H9 (cell line): ENCODE measurements around the gene ZNF622. TPM values are rescaled to one million over a fixed set of nuclear protein-coding genes. Genes with fewer than 3 reads are reported as not detected.

Source experiments
- DNase-seq: peaks from one replicate; pipeline ENCODE4 v3.0.0-alpha.2; 2017
- H2AFZ ChIP-seq: one replicate; pipeline ENCODE4 v1.6.1; 2013; ENCODE audit warnings: mild to moderate bottlenecking, low read length, control low read depth, moderate library complexity
- H2AK5ac ChIP-seq: 2 replicates; pipeline ENCODE4 v1.6.1; 2013; ENCODE audit warnings: low read length, control low read depth, mixed read lengths; ENCODE audit not compliant: insufficient read length
- H2BK120ac ChIP-seq: one replicate; pipeline ENCODE4 v1.6.1; 2013; ENCODE audit warnings: low read depth, mild to moderate bottlenecking, low read length, control low read depth, inconsistent platforms; ENCODE audit not compliant: poor library complexity, severe bottlenecking
- H2BK12ac ChIP-seq: 2 replicates; pipeline ENCODE4 v1.6.1; 2013; ENCODE audit warnings: low read length, control low read depth, mixed read lengths, low read depth; ENCODE audit not compliant: insufficient read length
- H2BK15ac ChIP-seq: 2 replicates; pipeline ENCODE4 v1.6.1; 2013; ENCODE audit warnings: low read depth, low read length, control low read depth
- H2BK20ac ChIP-seq: one replicate; pipeline ENCODE4 v1.6.1; 2013; ENCODE audit warnings: low read depth, mild to moderate bottlenecking, low read length, control low read depth, inconsistent platforms; ENCODE audit not compliant: poor library complexity, severe bottlenecking
- H2BK5ac ChIP-seq: 2 replicates; pipeline ENCODE4 v1.6.1; 2013; ENCODE audit warnings: low read length, control low read depth, mixed read lengths; ENCODE audit not compliant: insufficient read length
- H3K14ac ChIP-seq: 2 replicates; pipeline ENCODE4 v1.6.1; 2013; ENCODE audit warnings: low read length, control low read depth; ENCODE audit not compliant: insufficient read depth
- H3K18ac ChIP-seq: 2 replicates; pipeline ENCODE4 v1.6.1; 2013; ENCODE audit warnings: low read depth, mild to moderate bottlenecking, mixed read lengths, low read length, control low read depth; ENCODE audit not compliant: insufficient read length
- H3K23ac ChIP-seq: 2 replicates; pipeline ENCODE4 v1.6.1; 2013; ENCODE audit warnings: low read length, control low read depth, mixed read lengths, low read depth; ENCODE audit not compliant: insufficient read length
- H3K23me2 ChIP-seq: 2 replicates; pipeline ENCODE4 v1.6.1; 2013; ENCODE audit warnings: low read depth, mild to moderate bottlenecking, mixed read lengths, low read length, control low read depth; ENCODE audit not compliant: insufficient read length, poor library complexity, severe bottlenecking
- H3K27ac ChIP-seq: 2 replicates; pipeline ENCODE4 v1.5.1; 2013; ENCODE audit warnings: low read length, control low read depth, mixed read lengths, low read depth; ENCODE audit not compliant: insufficient read length
- H3K27me3 ChIP-seq: 2 replicates; pipeline ENCODE4 v1.6.1; 2013; ENCODE audit warnings: low read length, control low read depth, inconsistent platforms; ENCODE audit not compliant: insufficient read depth
- H3K4ac ChIP-seq: 2 replicates; pipeline ENCODE4 v1.6.1; 2013; ENCODE audit warnings: low read depth, mild to moderate bottlenecking, control low read depth, inconsistent platforms, low read length, moderate library complexity
- H3K4me1 ChIP-seq: 2 replicates; pipeline ENCODE4 v1.6.1; 2013; ENCODE audit warnings: low read length, control low read depth, inconsistent platforms; ENCODE audit not compliant: insufficient read depth
- H3K4me2 ChIP-seq: 2 replicates; pipeline ENCODE4 v1.6.1; 2013; ENCODE audit warnings: low read length, control low read depth, mixed read lengths; ENCODE audit not compliant: insufficient read length, insufficient read depth
- H3K56ac ChIP-seq: 2 replicates; pipeline ENCODE4 v1.6.1; 2013; ENCODE audit warnings: low read depth, mild to moderate bottlenecking, mixed read lengths, low read length, control low read depth; ENCODE audit not compliant: insufficient read length
- H3K79me1 ChIP-seq: 2 replicates; pipeline ENCODE4 v1.6.1; 2013; ENCODE audit warnings: low read depth, mild to moderate bottlenecking, moderate library complexity, low read length, control low read depth, inconsistent platforms; ENCODE audit not compliant: insufficient read depth, poor library complexity, severe bottlenecking
- H3K79me2 ChIP-seq: 2 replicates; pipeline ENCODE4 v1.6.1; 2013; ENCODE audit warnings: low read length, control low read depth, inconsistent platforms; ENCODE audit not compliant: insufficient read depth
- H3K9ac ChIP-seq: 2 replicates; pipeline ENCODE4 v1.6.1; 2013; ENCODE audit warnings: low read length, control low read depth, mixed read lengths; ENCODE audit not compliant: insufficient read length; ENCODE audit errors: extremely low read depth
- H3K9me3 ChIP-seq: one replicate; pipeline ENCODE4 v1.6.1; 2013; ENCODE audit warnings: low read depth, low read length, inconsistent platforms; ENCODE audit not compliant: control insufficient read depth
- H3T11ph ChIP-seq: one replicate; pipeline ENCODE4 v1.6.1; 2013; ENCODE audit warnings: mild to moderate bottlenecking, low read length, control low read depth, inconsistent platforms
- H4K20me1 ChIP-seq: one replicate; pipeline ENCODE4 v1.6.1; 2013; ENCODE audit not compliant: control insufficient read depth, insufficient read length, insufficient read depth
- H4K5ac ChIP-seq: 2 replicates; pipeline ENCODE4 v1.6.1; 2013; ENCODE audit warnings: low read depth, mild to moderate bottlenecking, mixed read lengths, low read length, control low read depth; ENCODE audit not compliant: insufficient read length
- H4K8ac ChIP-seq: replicated peaks from 2 replicates; pipeline ENCODE4 v1.6.1; 2013; ENCODE audit warnings: low read length, control low read depth, mixed read lengths, low read depth; ENCODE audit not compliant: insufficient read length
- H4K91ac ChIP-seq: 2 replicates; pipeline ENCODE4 v1.6.1; 2013; ENCODE audit warnings: low read depth, mild to moderate bottlenecking, moderate library complexity, mixed read lengths, low read length, control low read depth; ENCODE audit not compliant: insufficient read length
- H3K27ac Mint-ChIP-seq, 3 experiments: 2 replicates in 2 of 3; 3 replicates in 1 of 3; pipeline ENCODE4 v1.8.0; 2020 to 2021; ENCODE audit warnings: mixed read lengths in 3 of 3, mild to moderate bottlenecking in 1 of 3, moderate library complexity in 1 of 3
- H3K27me3 Mint-ChIP-seq: 2 replicates; pipeline ENCODE4 v1.8.0; 2021; ENCODE audit warnings: low read depth, mild to moderate bottlenecking, moderate library complexity, mixed read lengths
- H3K36me3 Mint-ChIP-seq, 3 experiments: 2 replicates in 2 of 3; 3 replicates in 1 of 3; pipeline ENCODE4 v1.8.0; 2020 to 2021; ENCODE audit warnings: low read depth in 3 of 3, mixed read lengths in 3 of 3; ENCODE audit not compliant: insufficient read depth in 1 of 3
- H3K4me1 Mint-ChIP-seq, 2 experiments: 2 replicates each; pipeline ENCODE4 v1.8.0; 2020; ENCODE audit warnings: mixed read lengths in 2 of 2
- H3K4me3 Mint-ChIP-seq, 2 experiments: 2 replicates in 1 of 2; 3 replicates in 1 of 2; pipeline ENCODE4 v1.8.0; 2020 to 2021; ENCODE audit warnings: mild to moderate bottlenecking in 2 of 2, mixed read lengths in 2 of 2, moderate library complexity in 1 of 2
- H3K9me3 Mint-ChIP-seq, 2 experiments: 2 replicates in 1 of 2; 3 replicates in 1 of 2; pipeline ENCODE4 v1.8.0; 2020; ENCODE audit warnings: mild to moderate bottlenecking in 2 of 2, mixed read lengths in 2 of 2, moderate library complexity in 1 of 2
- WGBS: extraction: QIAGEN DNeasy Blood & Tissue Kit; methylation state at CpG from one replicate; pipeline ENCODE4 v1.1.7; 2013; ENCODE audit warnings: missing lambda C conversion rate, low lambda C conversion rate, mixed read lengths; ENCODE audit not compliant: insufficient read length; ENCODE audit errors: extremely low coverage; 5-methylcytosine and 5-hydroxymethylcytosine counted together
- total RNA-seq: library from RNA; stranded (reverse); gene quantifications from 2 replicates; pipeline ENCODE4 v1.2.1, GENCODE V29; 2021
- TF ChIP-seq, protein P1 (sequence below): fragments of 200-600 bp; sonication (generic); conservative IDR thresholded peaks from 3 replicates; pipeline ENCODE4 v1.8.0; 2021; ENCODE audit warnings: antibody characterized with exemption, mild to moderate bottlenecking

Gene ZNF622
- total RNA-seq, 1 experiment from 2014 or later: 42.2 TPM

DNA sequence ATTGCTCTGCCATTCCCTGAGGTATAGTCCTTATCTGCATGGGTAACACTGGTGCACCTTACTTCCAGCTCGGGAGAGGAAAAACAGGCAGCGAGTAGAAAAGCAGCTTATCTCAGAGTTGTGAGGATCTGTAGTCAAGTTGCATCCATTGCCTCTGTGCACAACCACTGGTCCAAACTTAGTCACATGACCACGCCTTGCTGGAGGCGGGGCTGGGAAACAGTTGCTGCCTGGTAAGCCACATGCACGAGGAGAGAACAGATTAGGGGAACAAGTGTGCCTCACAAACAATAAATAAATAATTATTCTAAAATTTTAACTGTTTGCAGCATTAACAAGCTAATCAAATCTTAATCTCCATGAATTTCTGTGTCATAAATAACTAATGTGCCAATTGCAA is 18.6 kb downstream of the ZNF622 start:
- Histone ChIP-seq H3K18ac (no peak overlapping the region), H3T11ph (no peak overlapping the region), H3K27me3 (no peaks in the 10 kb centered on the region; the same call in 1 of the 2 replicates), H3K9ac (no peak overlapping the region), H4K91ac (no peak overlapping the region), H3K4me1 (no peaks in the 10 kb centered on the region), H3K4ac (no peak overlapping the region), H3K27ac (no peak overlapping the region), H3K56ac (no peak overlapping the region), H2BK5ac (no peak overlapping the region), H2AK5ac (no peak overlapping the region), H3K14ac (no peak overlapping the region), H3K79me1 (no peaks in the 10 kb centered on the region), H3K9me3 (no peaks in the 10 kb centered on the region), H3K79me2 (no peaks in the 10 kb centered on the region), H3K23ac (no peak overlapping the region), H4K8ac (no peak overlapping the region), H3K4me2 (no peak overlapping the region), H3K23me2 (no peaks in the 10 kb centered on the region), H2BK12ac (no peak overlapping the region), H2BK15ac (no peak overlapping the region), H4K5ac (no peak overlapping the region), H2AFZ (no peak overlapping the region), H4K20me1 (no peaks in the 10 kb centered on the region), H2BK120ac (no peak overlapping the region), H2BK20ac (no peak overlapping the region)
- no peak overlapping the region for H3K27ac Mint-ChIP-seq
- no CpG with 5 or more reads among the region's 5 CpGs for WGBS
- H3K27me3 Mint-ChIP-seq: no peaks in the 10 kb centered on the region
- H3K36me3 Mint-ChIP-seq: peaks cover 25 to 50% (median 34%) of the 10 kb centered on the region in 3 experiments; a peak in 6 of 7 replicates
- H3K4me3 Mint-ChIP-seq: no peak overlapping the region
- TF ChIP-seq, protein P1, sequence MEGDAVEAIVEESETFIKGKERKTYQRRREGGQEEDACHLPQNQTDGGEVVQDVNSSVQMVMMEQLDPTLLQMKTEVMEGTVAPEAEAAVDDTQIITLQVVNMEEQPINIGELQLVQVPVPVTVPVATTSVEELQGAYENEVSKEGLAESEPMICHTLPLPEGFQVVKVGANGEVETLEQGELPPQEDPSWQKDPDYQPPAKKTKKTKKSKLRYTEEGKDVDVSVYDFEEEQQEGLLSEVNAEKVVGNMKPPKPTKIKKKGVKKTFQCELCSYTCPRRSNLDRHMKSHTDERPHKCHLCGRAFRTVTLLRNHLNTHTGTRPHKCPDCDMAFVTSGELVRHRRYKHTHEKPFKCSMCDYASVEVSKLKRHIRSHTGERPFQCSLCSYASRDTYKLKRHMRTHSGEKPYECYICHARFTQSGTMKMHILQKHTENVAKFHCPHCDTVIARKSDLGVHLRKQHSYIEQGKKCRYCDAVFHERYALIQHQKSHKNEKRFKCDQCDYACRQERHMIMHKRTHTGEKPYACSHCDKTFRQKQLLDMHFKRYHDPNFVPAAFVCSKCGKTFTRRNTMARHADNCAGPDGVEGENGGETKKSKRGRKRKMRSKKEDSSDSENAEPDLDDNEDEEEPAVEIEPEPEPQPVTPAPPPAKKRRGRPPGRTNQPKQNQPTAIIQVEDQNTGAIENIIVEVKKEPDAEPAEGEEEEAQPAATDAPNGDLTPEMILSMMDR: no peak
- DNase-seq: no peak
- no peaks in the 10 kb centered on the region for H3K4me1 Mint-ChIP-seq
- no peaks in the 10 kb centered on the region for H3K9me3 Mint-ChIP-seq
